KMS-11 (cell line): ENCODE data around the gene CA9.

Source experiments
- H2AFZ ChIP-seq: fragments of 200-600 bp; sonication (generic); 2 replicates; pipeline ENCODE4 v1.6.1; 2016; ENCODE audit warnings: antibody characterized with exemption, mixed run types, low read depth
- H3K27ac ChIP-seq: fragments of 200-600 bp; sonication (generic); 2 replicates; pipeline ENCODE4 v1.6.1; 2016; ENCODE audit warnings: mild to moderate bottlenecking, mixed run types
- H3K27me3 ChIP-seq: fragments of 200-600 bp; sonication (generic); 2 replicates; pipeline ENCODE4 v1.6.1; 2017; ENCODE audit warnings: mild to moderate bottlenecking, low read depth, mixed run types, moderate library complexity; ENCODE audit not compliant: insufficient read depth
- H3K36me3 ChIP-seq: fragments of 200-600 bp; sonication (generic); 2 replicates; pipeline ENCODE4 v1.6.1; 2017; ENCODE audit warnings: mild to moderate bottlenecking, mixed run types; ENCODE audit not compliant: insufficient read depth
- H3K4me1 ChIP-seq: fragments of 200-600 bp; sonication (generic); 2 replicates; pipeline ENCODE4 v1.6.1; 2016; ENCODE audit warnings: mild to moderate bottlenecking, low read depth, mixed run types; ENCODE audit not compliant: poor library complexity, severe bottlenecking
- H3K4me2 ChIP-seq: fragments of 200-600 bp; sonication (generic); 2 replicates; pipeline ENCODE4 v1.7.0; 2016; ENCODE audit warnings: mild to moderate bottlenecking, mixed run types
- H3K4me3 ChIP-seq: fragments of 200-600 bp; sonication (generic); IDR thresholded peaks from 2 replicates; pipeline ENCODE4 v1.6.1; 2017; ENCODE audit warnings: low read depth, low read length, mixed read lengths; ENCODE audit not compliant: insufficient read depth
- H3K79me2 ChIP-seq: fragments of 200-600 bp; sonication (generic); 2 replicates; pipeline ENCODE4 v1.6.1; 2016; ENCODE audit warnings: low read depth, mixed run types; ENCODE audit not compliant: insufficient read depth
- H3K9ac ChIP-seq: fragments of 200-600 bp; sonication (generic); 2 replicates; pipeline ENCODE4 v1.6.1; 2016; ENCODE audit warnings: mild to moderate bottlenecking, mixed run types
- H4K20me1 ChIP-seq: fragments of 200-600 bp; sonication (generic); 2 replicates; pipeline ENCODE4 v1.6.1; 2016; ENCODE audit warnings: mild to moderate bottlenecking, mixed run types; ENCODE audit not compliant: insufficient read depth
- TF ChIP-seq, protein P1 (sequence below): fragments of 200-600 bp; sonication (generic); conservative IDR thresholded peaks from 2 replicates; pipeline ENCODE4 v1.6.1; 2017; ENCODE audit warnings: low read depth, mild to moderate bottlenecking, antibody characterized with exemption, low read length, moderate library complexity, mixed read lengths

Gene CA9

DNA sequence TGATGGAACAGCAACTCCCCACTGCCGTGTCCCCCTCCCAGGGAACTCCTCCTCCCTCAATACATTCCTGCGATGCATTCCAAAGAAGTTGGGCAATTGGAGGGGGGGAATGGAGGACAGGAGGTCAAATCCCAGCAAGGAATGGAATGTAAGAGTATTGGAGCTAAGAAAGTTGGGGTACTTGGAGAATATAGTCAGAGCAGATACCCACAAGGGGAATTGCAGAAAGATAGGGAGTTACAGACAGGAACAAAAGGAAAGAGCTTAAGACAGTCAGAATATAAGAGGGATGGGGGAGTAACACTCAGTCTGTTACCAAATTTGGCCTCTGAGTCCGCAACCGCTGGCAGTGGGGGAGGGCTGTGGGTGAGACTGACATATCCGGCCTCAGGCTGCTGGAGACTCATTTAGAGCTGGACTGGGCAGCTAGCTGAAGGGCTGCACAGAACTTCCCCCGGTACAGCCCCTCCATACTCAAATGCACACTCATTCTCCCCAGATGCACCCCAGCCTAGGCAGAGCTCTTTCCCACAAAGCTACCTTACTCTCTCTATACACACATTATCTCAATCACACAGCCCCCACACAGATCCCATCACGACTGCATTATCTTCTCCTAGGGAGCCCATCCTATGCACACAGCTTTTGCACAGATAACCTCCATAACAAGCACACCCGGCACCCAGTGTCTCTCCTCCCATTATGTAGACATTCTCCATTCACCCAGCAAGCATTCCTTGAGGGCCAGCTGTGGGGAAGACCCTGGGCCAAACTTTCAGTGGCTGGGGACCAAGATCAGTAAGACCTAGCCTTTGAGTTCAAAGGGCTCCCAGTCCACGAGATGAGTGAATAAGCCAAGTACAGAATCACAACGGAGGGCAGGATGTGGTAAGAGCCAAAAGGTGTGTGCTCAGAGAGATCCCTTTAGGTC lies 54.6 kb downstream of the CA9 start:
- H3K27me3 ChIP-seq: no peaks in the 10 kb centered on the region
- H3K4me1 ChIP-seq: peaks cover 30% of the 10 kb centered on the region
- H3K4me2 ChIP-seq: no peak overlapping the region
- no peaks in the 10 kb centered on the region for H3K36me3 ChIP-seq
- no peak overlapping the region for H2AFZ ChIP-seq
- H3K9ac ChIP-seq: no peak overlapping the region
- H4K20me1 ChIP-seq: peaks cover 9% of the 10 kb centered on the region
- TF ChIP-seq, protein P1, sequence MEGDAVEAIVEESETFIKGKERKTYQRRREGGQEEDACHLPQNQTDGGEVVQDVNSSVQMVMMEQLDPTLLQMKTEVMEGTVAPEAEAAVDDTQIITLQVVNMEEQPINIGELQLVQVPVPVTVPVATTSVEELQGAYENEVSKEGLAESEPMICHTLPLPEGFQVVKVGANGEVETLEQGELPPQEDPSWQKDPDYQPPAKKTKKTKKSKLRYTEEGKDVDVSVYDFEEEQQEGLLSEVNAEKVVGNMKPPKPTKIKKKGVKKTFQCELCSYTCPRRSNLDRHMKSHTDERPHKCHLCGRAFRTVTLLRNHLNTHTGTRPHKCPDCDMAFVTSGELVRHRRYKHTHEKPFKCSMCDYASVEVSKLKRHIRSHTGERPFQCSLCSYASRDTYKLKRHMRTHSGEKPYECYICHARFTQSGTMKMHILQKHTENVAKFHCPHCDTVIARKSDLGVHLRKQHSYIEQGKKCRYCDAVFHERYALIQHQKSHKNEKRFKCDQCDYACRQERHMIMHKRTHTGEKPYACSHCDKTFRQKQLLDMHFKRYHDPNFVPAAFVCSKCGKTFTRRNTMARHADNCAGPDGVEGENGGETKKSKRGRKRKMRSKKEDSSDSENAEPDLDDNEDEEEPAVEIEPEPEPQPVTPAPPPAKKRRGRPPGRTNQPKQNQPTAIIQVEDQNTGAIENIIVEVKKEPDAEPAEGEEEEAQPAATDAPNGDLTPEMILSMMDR: no peak
- H3K79me2 ChIP-seq: peaks cover 49% of the 10 kb centered on the region
- H3K27ac ChIP-seq: no peak overlapping the region
- no peak overlapping the region for H3K4me3 ChIP-seq

GRCh38 chr9:35729101-35729500 lies 55.4 kb downstream of the CA9 start:
- no peaks in the 10 kb centered on the region for H3K27me3 ChIP-seq
- no peak overlapping the region for H2AFZ ChIP-seq
- peak overlapping the region; percentile 90; the same call in 1 of the 2 replicates for H3K4me2 ChIP-seq
- no peak overlapping the region for H3K4me3 ChIP-seq
- TF ChIP-seq, protein P1: no peak
- peaks cover 38% of the 10 kb centered on the region for H3K4me1 ChIP-seq
- peaks cover 9% of the 10 kb centered on the region for H4K20me1 ChIP-seq
- no peak overlapping the region for H3K27ac ChIP-seq
- peaks cover 49% of the 10 kb centered on the region for H3K79me2 ChIP-seq
- no peaks in the 10 kb centered on the region for H3K36me3 ChIP-seq
- H3K9ac ChIP-seq: no peak overlapping the region

DNA sequence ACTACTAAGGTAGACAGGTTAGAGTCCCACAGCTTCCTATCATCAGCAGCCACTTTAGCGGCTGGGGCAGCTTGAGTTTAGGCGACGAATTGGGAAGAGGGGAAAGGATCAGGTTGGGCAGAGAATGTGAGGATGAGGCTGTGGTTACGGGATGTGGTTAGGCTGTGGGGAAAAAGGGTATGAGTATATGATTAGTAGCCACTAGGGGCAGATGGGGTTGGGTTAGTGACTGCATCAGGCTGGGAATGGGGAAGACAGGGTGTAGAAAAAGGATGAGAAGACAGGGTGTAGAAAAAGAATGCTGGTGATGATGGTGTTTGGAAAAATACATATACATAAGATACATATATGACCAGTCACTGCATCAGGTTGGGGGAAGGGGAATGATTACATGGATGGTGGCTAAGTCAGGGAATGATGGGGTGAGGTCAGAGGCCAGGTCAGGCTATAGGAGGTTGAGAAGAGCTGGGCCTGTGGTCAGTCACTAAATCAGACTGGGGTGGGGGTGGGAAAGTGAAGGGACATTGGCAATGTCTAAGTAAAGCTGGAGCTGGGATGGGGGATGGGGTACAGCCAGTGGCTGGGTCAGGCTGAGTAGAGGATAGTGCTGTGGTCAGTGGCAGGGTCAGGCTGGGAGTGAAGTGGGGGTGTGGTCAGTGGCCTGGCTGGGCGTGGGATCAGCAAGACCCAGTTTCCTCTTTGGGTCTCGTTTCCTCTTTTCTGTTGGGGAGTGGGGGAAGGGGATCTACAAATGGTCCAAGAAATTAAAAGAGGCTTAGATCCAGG lies 56.2 kb downstream of the CA9 start:
- H3K4me1 ChIP-seq: peaks cover 42% of the 10 kb centered on the region
- peak overlapping the region; percentile 90; the same call in 1 of the 2 replicates for H3K4me2 ChIP-seq
- TF ChIP-seq, protein P1: peak; percentile 76
- H3K79me2 ChIP-seq: peaks cover 49% of the 10 kb centered on the region
- no peak overlapping the region for H2AFZ ChIP-seq
- H3K27me3 ChIP-seq: no peaks in the 10 kb centered on the region
- H4K20me1 ChIP-seq: peaks cover 9% of the 10 kb centered on the region
- H3K36me3 ChIP-seq: no peaks in the 10 kb centered on the region
- no peak overlapping the region for H3K27ac ChIP-seq
- H3K9ac ChIP-seq: no peak overlapping the region
- no peak overlapping the region for H3K4me3 ChIP-seq

- TF ChIP-seq, protein P1: no peak
- H3K4me3 ChIP-seq: no peak overlapping the region
- no peak overlapping the region for H2AFZ ChIP-seq
- H3K4me1 ChIP-seq: peaks cover 42% of the 10 kb centered on the region
- H3K27ac ChIP-seq: no peak overlapping the region
- H3K9ac ChIP-seq: no peak overlapping the region
- no peaks in the 10 kb centered on the region for H3K36me3 ChIP-seq
- peak overlapping the region; percentile 90 for H3K4me2 ChIP-seq
- H3K79me2 ChIP-seq: peaks cover 49% of the 10 kb centered on the region
- H3K27me3 ChIP-seq: no peaks in the 10 kb centered on the region
- peaks cover 9% of the 10 kb centered on the region for H4K20me1 ChIP-seq
These were observed 56.7 kb downstream of the CA9 start for GRCh38 chr9:35730486-35730854.
